AG10803 (cell line): Measurements from ENCODE around the gene IGSF22.

Source experiments
- DNase-seq: peaks from one replicate; pipeline ENCODE4 v3.0.0; 2010; ENCODE audit warnings: low read depth
- H3K4me3 ChIP-seq: 2 replicates; pipeline ENCODE4 v1.5.1; 2011; ENCODE audit warnings: mild to moderate bottlenecking, low read length, control low read depth
- CTCF ChIP-seq: conservative IDR thresholded peaks from 2 replicates; pipeline ENCODE4 v1.5.1; 2011; ENCODE audit warnings: mild to moderate bottlenecking, low read length, control low read depth, inconsistent platforms

Gene IGSF22

GRCh38 chr11:18733202-18733601, 7.2 kb upstream of the IGSF22 start:
- DNase-seq: no peak
- H3K4me3 ChIP-seq: no peak overlapping the region
- no peak for TF ChIP-seq CTCF

GRCh38 chr11:18731949-18732821, 6.2 kb upstream of the IGSF22 start:
- TF ChIP-seq CTCF: peak; percentile 99
- DNase-seq: peak; percentile 32
- H3K4me3 ChIP-seq: no peak overlapping the region

- no peak for TF ChIP-seq CTCF
- no peak overlapping the region for H3K4me3 ChIP-seq
- DNase-seq: no peak
Measured at GRCh38 chr11:18731441-18731840, 5.5 kb upstream of the IGSF22 start.

DNA sequence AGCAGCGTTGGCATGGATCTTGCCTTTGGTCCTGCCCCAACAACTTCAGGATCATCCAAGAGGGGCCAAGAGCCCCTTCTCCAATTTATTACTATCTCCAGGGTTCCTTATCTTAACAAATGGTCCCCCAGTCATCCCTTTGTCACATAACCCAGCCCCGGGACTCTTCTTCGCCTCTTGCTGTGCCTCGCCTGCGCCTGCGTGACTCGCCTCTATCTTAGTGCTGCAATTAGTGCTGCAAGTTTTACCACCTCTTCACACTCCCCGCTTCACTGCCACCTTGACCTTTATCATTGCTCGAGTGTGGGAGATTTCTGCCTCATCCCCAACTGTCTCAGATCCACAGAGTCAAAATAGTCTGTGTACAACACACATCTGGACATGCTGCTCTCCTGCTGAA, 4.0 kb upstream of the IGSF22 start:
- H3K4me3 ChIP-seq: no peak overlapping the region
- DNase-seq: no peak
- TF ChIP-seq CTCF: no peak

GRCh38 chr11:18729426-18729825, 3.4 kb upstream of the IGSF22 start:
- no peak overlapping the region for H3K4me3 ChIP-seq
- TF ChIP-seq CTCF: no peak
- no peak for DNase-seq

DNA sequence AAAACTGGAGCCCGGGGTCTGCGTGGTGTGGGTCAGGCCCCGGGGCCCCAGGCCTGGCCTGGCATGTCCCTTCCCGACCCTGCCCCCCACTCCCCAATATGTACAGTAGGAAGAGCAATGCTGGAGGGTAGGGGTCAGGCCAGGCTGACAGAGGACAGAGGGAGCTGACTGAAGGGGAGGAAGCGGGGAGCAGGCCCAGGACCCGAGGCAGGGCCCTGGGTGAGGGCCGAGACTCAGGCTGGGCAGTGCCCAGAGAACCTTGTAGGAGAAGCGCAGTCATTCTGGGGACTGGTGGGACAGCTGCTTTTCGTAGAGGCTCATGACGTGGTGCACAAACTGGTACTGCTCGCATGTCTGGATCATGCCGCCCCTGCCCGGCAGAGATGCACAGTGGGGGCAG, 2.7 kb upstream of the IGSF22 start:
- no peak overlapping the region for H3K4me3 ChIP-seq
- no peak for TF ChIP-seq CTCF
- no peak for DNase-seq

DNA sequence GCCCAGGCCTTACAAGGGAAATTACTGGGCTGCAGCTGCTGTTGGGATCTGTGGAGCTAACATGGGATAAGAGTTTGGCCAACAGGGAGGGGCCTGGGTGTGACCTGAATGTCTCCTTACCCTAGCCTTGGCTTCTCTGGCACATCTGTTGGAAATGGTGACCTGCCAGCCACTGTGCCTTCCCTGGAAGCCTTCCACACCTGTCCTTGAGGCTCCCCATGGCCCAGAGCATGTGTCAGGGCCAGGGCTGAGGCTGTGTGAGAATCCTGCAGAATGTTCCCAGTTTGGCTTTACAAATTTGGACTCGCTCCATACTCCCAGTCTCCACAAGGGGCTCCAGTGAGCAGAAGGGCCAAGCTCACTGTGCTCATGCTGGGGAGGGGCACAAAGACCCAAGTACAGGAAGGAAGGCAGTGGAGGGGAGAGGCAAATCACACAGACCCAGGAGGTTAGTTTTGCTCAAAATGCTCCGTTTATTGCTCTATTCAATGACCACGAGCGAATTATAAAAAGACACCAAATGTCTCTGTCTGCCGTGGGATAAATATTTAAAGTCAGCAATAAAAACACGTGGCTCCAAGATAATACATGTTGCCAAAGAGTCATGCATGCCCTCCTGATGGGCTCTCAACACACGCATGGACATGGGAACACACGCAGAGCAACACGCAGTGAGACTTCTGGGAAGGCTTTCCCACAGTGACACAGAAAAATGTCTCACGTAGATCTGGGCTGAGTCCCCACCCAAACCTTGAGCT, 1.7 kb upstream of the IGSF22 start:
- no peak overlapping the region for H3K4me3 ChIP-seq
- DNase-seq: peak; percentile 16
- peak; percentile 83 for TF ChIP-seq CTCF
